ENCODE measurements around the gene CYB5R3.
A peak's percentile ranks its signal among the peaks of the same experiment; 100 is the strongest.

CYB5R3 gene

DNA sequence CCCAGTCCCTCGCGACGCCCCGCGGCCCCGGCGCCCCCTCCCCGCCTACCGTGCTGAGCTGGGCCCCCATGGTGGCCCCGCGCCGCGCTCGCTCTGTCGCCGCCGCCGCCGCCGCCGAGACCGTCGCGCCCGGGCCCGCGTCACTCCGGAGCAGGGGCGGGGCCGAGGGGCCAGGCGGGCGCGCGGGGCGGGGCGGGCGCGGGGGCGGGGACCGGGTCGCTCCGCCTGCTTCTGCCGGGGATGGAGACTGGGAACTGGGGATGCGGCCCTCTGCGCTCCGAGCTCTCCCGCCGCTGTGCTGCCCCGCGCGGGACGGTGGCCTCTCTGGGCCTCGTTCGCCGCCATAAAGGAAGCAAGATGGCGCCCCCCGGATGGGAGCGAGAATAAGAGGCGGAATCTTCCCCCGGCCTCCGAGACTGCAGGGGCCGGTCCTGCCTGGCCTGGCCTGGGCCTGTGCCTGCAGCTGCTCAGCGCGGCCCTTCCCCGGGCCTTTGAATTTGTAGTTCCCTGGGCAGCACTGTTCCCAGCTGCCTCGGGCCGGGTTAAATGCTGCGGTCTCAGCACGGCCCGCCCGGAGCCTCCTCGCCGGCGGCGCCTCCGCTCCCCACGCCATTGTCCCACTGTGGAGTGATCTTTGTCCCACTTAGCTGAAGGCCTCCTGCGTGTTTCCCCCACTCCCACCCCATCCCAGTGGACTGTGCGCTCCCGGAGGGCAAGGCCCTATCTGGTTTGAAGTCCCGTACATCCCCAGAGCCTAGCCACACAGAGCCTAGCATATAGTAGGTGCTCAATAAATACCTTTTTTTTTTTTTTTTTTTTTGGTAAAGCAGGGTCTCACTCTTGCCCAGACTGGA is at the start of gene CYB5R3:
CYB5R3 (minus strand) TSS at position 147 of the 854 bp plus-strand sequence; CDS start at position 70, 77 bp downstream.
- peak; percentile 64 to 84 for DNase-seq

DNA sequence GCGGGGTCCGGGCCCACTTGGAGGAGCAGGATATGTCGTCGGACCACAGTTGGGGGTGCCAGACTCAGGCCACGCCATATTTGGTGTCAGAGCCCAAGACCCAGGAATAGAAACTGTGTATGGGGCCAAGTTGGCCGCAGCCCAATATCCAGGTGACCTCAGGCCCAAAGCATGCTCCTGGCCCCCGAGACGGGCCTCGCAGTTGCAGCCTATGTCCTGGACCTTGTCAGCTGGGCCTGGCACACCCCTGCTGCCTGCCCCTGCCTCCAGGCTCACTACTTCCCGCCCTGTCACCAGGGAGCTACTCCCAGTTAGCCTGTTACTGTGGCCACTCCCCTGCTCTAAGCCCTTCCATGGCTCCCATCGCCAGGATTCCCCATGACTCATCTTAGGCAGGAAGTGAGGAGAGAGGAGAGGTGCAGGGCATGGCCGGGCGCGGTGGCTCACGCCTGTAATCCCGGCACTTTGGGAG is 48.4 kb upstream of the CYB5R3 start:
- DNase-seq, result no peak

DNA sequence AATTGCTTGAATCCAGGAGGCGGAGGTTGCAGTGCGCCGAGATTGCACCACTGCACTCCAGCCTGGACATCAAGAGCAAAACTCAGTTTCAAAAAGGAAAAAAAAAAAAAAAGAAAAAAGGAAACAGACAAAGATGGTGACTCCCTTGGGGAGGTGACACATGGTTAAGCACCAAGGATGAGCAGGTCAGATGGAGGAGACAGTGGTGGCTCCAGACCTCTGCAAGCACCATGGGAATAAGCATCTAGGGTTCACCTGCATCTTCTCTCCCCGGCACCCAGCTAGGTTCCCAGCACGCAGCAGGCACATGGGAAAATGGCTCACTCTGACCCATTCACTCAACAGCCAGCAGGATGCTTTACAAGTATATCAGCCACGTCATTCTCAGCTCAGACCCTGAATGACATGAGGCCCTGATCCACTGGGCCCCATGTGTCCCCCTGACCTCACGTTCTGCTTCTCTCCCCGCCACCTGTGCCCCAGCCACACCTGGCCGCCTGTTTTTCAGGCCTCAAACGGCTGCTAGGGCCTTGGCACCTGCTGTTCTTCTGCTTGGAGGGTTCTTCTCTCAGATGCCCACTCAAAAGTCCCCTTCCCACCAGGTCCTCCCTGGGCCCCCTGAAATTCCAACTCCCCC is 47.3 kb upstream of the CYB5R3 start:
- DNase-seq, result no peak

DNA sequence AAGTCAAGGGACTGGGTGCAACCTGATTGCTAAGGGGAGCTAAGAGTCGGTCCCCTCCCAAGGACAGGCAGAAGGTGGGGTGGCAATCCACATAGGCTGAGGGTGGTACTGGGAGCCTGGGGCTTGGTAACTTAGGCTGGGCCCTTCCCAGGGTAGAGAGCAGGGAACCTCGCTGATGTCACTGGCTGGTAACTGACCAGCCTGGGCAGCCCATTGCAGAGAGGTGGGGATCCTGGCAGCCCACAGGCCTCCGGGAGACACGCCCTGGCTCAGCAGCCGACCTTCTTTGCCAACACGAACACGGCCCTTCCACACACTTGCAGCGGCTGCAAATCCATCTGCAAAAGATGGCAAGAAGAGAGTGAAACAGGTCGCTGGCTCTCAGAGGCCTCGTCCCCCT is 46.1 kb upstream of the CYB5R3 start:
- DNase-seq, result no peak

DNA sequence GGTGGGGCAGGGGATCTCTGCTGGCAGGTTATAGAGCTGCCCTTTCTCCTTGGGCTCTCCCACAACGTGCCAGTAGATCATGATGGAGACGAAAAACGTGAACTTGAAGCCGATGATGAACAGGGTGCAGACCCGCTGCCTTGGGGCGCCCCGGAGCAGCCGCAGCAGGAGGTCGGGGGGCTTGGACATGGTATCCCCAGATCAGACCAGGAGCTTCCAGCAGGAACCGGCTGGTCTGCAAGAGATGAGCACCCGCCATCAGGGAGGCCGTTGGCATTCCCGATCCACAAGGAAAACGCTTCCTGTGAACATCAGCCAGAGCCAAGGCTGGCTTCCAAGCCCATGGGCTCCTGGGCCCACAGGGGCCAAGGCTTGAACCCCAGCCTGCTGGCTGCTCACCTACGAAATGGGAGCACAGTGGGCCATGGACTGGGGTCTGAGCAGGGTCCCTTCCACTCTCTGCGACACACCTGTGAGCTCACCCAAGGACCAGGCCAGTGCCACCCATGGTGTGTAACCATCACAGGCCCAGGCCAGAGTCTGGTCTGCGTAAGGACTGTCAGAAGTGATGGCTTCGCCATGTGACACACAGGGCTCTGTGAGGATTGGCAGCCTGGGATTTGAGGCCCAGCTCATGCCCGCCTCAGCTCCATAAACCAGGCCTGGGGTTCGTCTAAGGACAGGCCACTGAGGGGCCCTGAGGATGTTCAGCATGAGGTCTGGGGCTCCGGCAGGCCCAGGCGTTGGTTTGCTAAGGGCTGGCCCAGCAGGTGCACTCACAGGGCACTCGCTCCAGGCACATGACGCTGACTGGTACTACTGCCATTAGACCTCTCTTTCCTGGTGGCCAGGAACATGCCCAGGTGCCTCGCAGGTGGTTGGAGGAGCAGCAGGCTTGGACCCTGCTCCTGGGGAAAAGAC is 44.8 kb upstream of the CYB5R3 start:
- DNase-seq, result no peak

DNA sequence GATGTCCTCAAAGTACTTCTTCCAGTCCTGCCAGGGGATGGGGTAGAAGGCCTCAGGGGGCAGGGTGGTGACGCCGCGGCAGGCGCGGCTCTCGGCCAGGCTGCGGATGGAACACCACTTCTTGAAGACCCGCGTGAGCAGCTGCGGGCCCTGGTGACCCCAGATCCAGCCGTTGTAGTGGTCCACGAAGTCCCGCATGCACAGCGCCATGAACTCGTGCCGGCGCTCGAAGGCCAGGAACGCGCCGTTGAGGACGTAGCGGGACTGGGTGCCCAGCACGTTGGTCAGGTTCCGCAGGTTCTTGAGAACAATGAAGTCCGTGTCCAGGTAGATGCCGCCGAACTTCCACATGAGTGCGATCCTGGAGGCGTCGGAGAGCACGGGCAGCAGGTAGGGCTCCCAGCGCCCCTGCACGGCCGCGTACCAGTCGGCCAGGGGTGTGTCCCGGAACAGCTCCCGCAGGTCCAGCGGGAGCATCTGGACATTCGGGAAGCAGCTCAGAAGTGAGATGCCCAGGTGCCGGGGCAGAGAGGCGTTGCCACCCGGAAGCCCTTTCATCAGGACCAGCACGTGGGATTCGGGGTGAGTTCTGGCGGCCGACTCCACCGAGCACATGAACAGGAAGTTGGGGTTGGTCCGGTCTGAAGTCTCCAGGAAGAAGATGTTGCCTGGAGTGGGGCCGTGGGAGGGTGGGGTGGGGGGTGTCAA is 44.0 kb upstream of the CYB5R3 start:
- DNase-seq, result no peak

DNA sequence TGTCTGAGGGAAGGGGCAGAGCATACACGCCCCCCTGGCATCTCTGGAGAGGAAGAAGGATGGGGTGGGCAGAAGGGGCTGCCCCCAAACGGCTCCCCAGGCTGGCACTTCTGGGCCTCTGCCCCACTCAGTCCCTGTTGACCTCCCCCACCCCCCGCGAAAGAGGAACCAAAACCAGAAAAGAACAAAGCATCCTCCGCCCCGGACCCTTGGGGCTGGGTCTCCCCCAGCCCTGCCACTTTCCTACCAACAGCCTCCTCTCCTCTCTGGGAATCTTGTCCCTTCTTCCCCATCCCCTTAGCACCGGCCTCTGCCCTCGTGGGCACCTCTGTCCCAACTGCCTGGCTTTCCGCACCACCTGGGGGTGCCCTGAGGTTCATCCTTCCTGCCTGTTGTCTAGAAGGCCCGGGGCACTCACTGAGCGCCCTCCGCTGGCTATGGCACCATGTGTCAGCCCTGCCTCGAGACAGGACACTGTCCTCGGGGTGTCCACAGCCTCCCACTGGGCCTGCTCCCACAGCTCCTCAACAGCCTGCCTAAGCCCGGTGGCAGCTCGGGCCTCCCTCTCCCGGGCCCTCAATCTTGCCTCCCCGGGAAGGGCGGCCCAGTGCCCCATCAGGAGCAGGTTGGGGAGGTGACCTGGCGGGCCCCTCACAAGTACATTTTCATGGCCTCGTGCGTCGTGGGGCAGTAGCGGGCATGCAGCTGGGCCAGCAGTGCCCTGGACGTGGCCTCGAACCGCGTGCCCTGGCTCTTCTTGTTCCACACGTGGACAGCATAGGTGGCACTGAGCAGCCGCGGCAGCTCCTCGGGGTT is 43.3 kb upstream of the CYB5R3 start:
- DNase-seq, result no peak

DNA sequence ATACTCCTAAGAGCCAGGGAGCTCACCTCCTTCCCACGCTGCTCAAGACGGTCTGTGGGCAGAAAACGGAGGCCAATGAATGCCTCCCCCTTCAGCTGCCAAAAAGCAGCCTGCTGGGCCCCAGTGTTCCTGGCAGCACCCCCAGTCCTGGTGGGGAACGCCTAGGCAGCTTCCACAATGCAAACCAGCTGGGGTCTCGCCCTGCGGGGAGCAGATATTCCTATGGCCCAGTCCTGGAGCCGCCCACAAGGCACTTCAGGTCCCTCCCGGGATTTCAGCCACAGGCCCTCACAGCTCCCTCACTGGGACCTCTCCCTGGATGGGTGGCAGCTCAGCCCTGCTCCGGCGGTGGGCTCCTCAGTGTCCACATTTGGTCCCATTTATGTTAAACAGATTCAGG is 42.2 kb upstream of the CYB5R3 start:
- no peak for DNase-seq

DNA sequence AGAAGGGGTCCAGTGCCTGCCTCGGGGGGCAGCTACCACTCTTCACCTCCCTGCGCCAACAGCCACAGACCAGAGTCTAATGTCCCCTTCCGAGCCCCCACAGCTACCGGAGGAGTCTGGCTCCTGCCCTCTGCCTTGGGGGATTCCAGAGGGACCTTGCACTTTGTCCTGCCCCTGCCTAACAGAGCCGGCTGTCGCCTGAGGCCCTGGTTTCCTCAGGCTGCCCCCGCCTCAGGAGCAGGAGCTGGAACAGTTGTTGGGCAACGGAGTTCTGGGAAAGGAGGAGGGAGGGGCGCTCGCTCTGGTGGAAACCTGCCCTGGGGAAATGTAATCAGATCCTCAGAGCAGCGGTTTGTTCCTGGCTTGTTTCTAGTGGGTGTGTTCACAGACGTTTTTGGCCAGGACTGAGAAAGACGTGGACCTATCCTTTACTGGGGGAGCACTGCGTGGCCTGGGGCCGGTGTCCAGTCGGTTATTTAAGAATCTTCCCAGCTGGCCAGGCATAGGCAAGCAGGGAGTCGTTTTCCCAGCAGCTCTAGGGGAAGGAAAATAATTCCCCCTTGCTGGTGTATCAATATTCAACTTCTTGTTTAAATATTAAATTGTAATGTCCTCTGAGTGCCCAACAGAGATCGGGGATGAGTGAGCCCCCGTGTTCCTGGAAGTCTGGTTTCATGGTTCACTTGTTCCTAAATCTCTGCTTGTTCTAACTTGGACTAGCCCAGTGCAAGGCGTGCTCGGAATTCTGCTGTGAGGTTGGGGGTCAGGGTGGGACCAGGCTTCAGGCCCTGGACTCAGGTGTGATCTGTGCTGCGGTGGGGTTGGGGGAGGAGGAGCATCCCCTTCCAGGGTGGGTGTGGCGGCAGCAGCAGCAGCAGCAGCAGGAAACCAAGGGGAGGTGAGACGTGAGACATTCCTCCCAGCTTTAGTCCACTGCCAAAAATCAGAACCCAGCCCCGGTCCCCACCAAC is 39.3 kb upstream of the CYB5R3 start:
- no peak for DNase-seq

DNA sequence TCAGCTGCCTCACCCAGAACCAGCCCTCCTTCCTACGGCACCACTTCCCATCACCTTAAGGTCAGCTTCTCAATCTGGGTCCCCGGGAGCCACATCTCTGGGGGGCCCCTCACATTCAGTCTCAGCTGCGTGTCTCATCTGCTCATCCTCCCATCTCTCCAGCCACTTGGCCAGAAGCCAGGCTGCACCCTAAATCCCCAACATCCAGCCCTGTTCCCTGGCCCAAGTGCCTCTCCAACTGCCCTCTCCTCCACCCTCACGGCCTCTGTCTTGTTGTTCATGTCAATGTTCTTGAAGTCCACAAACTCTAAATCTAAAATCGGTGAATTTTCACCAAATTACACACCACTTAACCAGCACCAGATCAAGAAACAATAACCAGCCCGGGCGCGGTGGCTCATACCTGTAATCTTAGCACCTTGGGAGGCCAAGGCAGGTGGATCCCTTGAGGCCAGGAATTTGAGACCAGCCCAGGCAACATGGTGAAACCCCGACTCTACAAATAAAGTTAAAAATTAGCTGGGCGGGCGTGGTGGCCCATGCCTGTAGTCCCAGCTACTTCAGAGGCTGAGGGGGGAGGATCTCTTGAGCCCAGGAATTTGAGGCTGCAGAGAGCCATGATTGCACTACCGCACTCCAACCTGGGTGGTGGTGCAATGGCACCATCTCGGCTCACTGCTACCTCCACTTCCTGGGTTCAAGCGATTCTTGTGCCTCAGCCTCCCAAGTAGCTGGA is 37.7 kb upstream of the CYB5R3 start:
- DNase-seq, result no peak

DNA sequence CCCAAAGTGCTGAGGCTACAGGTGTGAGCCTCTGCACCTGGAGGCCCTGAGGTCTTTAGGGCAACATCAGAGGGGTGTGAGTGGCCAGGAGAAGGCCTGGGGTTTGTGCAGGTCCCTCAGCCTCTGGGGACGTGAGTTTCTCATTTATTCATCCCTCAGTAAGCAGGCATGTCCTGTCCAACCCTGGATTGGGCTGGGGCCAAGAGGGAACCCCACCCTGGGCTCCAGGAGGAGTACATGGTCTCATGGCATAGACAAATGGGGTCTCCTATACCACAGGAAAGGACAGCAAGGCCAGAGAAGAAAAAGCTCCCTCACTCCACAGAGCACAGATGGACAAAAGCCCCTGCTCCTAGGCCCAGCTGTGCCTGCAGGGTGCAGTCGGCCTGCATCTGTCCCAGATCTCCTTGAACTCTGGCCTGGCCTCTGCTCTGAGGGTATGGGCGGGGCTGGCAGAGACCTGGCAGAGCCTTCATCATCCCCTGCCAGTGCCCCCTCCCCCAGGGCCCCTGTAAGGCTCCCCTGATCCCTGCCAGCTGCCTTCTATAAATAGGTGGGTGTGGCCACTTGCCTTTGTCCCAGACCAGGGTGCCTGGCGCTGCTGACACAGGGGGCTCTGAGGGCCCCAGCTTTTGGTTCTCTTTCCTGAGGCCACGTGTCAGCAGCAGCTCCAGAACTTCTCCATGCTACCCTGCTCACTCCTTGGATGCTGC is 36.9 kb upstream of the CYB5R3 start:
- no peak for DNase-seq

DNA sequence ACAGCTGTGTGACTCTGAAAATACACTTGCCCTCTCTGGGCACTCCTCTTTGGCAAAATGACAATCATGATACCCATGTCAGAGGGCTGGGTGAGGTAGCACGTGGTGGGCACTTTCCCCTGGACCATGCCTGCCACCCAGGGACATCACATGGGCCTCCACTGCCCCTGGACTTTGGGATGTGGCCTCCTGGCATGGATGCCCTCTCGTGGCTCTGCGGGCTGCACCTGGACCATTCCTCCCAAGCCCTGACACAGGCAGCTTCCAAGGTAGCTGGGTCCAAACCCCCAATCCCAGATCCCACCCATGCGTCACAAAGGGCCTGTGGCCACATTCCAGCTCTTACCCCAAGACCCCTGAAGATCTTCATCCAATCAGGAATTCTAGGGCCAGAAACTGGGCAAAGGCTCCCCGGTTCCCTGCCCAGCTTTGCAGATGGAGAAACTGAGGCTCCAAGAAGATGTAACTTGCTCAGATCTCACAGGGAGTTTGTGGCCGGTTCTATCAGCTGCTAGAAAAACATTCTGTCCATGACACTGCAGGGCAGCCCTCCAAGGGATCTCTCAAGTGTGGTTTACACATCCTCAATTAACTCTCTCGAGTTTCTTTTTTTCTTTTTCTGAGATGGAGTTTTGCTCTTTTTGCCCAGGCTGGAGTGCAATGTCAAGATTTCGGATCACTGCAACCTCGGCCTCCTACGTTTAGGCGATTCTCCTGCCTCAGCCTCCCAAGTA is 35.4 kb upstream of the CYB5R3 start:
- DNase-seq, result no peak

DNA sequence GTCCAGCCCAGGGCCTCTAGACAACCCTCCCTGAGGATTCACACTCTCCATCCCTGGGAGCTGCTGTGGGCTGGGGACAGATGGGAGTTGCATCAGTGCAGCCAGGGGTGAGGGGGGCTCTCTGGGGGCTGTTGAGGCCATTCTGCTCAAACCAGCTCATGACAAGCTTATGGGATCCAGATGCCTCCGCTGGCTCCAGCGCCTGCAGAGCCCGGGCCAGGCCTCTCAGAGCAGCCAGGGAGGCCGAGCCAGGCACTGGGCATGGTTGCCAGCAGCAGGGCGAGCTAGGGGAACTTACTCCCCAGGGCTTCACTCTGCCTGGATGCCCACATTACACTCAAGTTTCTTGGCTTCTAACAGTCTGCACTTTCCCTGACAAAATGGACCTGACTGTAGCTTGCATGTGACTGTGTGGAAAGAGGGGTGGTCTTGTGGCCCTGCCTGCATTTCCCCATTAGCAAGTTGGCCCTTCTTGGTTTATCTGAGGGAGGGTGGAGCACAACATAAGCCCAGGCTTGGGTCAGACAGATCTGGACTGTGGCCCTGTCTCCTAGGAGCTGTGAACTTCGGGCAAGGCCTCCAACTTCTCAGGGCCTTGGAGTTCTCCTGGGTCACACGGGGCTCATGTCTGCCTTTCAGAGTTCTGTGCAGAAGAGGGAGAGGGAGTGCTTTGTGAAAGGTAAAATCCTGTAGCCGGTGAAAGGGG is 34.5 kb upstream of the CYB5R3 start:
- no peak for DNase-seq

DNA sequence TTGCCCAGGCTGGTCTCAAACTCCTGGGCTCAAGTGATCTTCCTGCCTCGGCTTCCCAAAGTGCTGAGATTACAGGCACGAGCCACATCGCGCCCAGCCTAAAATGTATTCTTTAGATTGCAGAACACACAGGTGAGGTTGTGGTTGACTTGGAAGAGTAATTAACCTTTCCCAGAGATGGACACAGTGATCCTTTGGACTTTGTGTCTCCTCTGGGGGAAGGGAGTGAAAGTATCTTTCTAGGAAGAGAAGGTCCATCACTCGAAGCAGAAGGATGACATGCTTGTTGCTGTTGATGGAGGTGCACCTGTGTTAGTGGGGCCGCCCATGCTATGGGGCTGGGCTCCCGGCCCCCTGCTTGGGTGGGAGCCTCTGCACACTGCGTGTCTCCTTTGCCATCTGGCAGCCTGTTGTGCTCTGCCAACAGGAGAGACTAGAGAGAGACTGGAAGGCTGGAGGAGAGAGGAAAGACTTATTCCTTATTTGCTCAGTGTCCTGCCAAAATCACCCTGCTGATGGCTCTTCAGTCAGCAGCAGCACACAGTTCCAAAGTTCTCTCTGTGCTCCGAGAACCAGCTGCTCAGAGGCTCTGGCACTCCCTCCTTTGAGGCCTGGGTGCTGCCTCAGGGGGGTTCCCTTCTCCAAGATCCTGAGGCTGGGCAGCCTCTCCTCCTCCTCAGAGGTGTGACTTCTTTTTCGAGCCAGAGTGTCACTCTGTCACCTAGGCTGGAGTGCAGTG is 33.1 kb upstream of the CYB5R3 start:
- no peak for DNase-seq

DNA sequence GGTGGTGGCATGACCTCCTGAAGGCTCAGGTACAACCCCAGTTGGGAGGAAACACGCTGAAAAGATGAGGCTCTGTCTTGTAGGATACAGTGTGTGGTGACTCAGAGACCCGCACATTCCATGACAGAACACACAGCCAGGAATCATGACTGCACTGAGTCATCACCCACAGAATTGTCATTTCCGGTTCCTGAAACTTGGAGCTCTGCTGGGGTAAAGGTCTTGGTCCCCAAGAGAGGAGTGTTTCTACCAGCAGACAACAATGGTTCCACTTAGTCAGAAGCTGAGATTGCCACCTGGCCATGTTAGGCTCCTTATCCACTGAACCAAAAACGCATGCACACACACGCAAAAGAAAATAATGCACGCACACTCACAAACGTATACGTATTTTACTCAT is 31.5 kb upstream of the CYB5R3 start:
- DNase-seq, result peak in 1 of 2 experiments; percentile 3

DNA sequence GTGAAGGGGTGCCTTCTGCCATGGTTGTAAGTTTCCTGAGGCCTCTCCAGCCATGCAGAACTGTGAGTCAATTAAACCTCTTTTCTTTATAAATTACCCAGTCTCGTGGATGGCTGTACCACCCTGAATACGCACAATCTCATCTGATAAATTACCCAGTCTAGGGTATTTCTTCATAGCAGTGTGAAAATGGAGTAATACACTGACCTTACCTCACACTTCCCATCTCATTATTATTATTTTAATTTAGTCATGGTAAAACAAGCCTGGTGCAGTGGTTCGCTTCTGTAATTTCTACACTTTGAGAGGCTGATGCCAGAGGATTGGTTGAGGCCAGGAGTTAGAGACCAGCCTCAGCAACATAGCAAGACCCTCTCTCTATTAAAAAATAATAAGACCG is 30.5 kb upstream of the CYB5R3 start:
- DNase-seq, result no peak

DNA sequence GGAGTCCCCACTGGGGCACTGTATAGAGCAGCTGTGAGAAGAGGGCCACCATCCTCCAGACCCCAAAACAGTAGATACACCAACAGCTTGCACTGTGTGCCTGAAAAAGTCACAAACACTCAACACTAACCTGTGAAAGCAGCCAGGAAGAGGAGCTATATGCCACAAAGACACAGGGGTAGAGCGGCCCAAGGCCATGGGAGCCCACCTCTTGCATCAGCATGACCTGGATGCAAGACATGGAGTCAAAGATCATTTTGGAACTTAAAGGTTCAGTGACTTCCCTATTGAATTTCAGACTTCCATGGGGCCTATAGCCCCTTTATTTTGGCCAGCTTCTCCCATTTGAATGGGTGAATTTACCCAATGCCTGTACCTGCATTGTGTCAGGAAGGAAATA is 29.7 kb upstream of the CYB5R3 start:
- DNase-seq, result no peak

All from stimulated activated CD4-positive, alpha-beta T cell treated with anti-CD3 and anti-CD28 coated beads, Interleukin-4, amount 100 ng/mL, for 4 hours (primary cell).